GM12878 (cell line): ENCODE measurements around the gene SNED1. TPM values are rescaled to one million over a fixed set of nuclear protein-coding genes. Genes with fewer than 3 reads are reported as not detected.

Experiments
- ATAC-seq: fragments of 200-7000 bp; cut with Tn5 transposase; 3 replicates; pipeline ENCODE4 v1.9.1; 2020; ENCODE audit warnings: mild to moderate bottlenecking, moderate library complexity
- BruUV-seq: library from RNA; stranded (reverse); fragments of 400-500 nt; replicated peaks from 2 replicates; lab custom pipeline; 2021; lab: Mats Ljungman, UMichigan
- CTCF ChIA-PET: fragments of 300-600 bp; sonication (Branson Sonifier 250); formaldehyde crosslinking; extraction: SDS; loops from one replicate; lab custom pipeline; 2021; ENCODE audit warnings: inconsistent platforms; lab: Yijun Ruan, JAX
- POLR2A ChIA-PET: fragments of 350-600 bp; formaldehyde crosslinking; extraction: SDS; loops from one replicate; lab custom pipeline; 2021; ENCODE audit warnings: inconsistent platforms; lab: Charles Lee
- RAD21 ChIA-PET: fragments of 300-600 bp; sonication (Branson Sonifier 250); formaldehyde crosslinking; loops from one replicate; lab custom pipeline; 2023; ENCODE audit warnings: antibody characterized with exemption; ENCODE audit not compliant: unreplicated experiment; lab: Charles Lee
- SMC1A ChIA-PET: fragments of 300-600 bp; sonication (Branson Sonifier 250); formaldehyde crosslinking; loops from one replicate; lab custom pipeline; 2023; ENCODE audit not compliant: unreplicated experiment, uncharacterized antibody; lab: Charles Lee
- DNase-seq: peaks from one replicate; pipeline ENCODE4 v3.0.0-alpha.2; 2011; ENCODE audit warnings: low read depth, low spot score
- FAIRE-seq: peaks from 3 replicates; lab custom pipeline; 2011; peaks lifted over from hg19 to GRCh38; lab: Jason Lieb, UNC
- H2AFZ ChIP-seq: 2 replicates; pipeline ENCODE4 v1.6.0; 2011; ENCODE audit warnings: low read depth, low read length, control low read depth; ENCODE audit not compliant: control insufficient read depth
- H3K27ac ChIP-seq: 2 replicates; pipeline ENCODE4 v1.5.1; 2011; ENCODE audit warnings: control low read depth; ENCODE audit not compliant: control insufficient read depth, insufficient read depth
- H3K27me3 ChIP-seq, 2 experiments: replicated peaks in 1 of 2; 2 replicates each; pipeline versions ENCODE4 v1.6.0 to v1.6.1; 2011; ENCODE audit warnings: low read length in 1 of 2; ENCODE audit not compliant: control insufficient read depth in 2 of 2, insufficient read depth in 2 of 2
- H3K36me3 ChIP-seq, 2 experiments: 2 replicates each; pipeline ENCODE4 v1.5.1; 2011; ENCODE audit warnings: low read length in 1 of 2; ENCODE audit not compliant: control insufficient read depth in 2 of 2, insufficient read depth in 2 of 2
- H3K4me1 ChIP-seq: 2 replicates; pipeline ENCODE4 v1.6.1; 2011; ENCODE audit warnings: mild to moderate bottlenecking, low read length, moderate library complexity, mixed read lengths; ENCODE audit not compliant: control insufficient read depth, insufficient read depth
- H3K4me2 ChIP-seq: 2 replicates; pipeline ENCODE4 v1.6.0; 2011; ENCODE audit warnings: control low read depth; ENCODE audit not compliant: control insufficient read depth, insufficient read depth
- H3K4me3 ChIP-seq: fragments of 200-600 bp; sonication (generic); 2 replicates; pipeline ENCODE4 v1.5.1; 2016
- H3K79me2 ChIP-seq: 2 replicates; pipeline ENCODE4 v1.6.0; 2011; ENCODE audit warnings: low read length; ENCODE audit not compliant: control insufficient read depth, insufficient read depth
- H3K9ac ChIP-seq: 2 replicates; pipeline ENCODE4 v1.8.0; 2011; ENCODE audit warnings: low read length, control low read depth, mixed read lengths; ENCODE audit not compliant: control insufficient read depth, insufficient read depth
- H3K9me3 ChIP-seq: replicated peaks from 3 replicates; pipeline ENCODE4 v1.5.1; 2011; ENCODE audit warnings: mild to moderate bottlenecking, low read length; ENCODE audit not compliant: control insufficient read depth, insufficient read depth
- H4K20me1 ChIP-seq: 2 replicates; pipeline ENCODE4 v1.6.0; 2011; ENCODE audit not compliant: control insufficient read depth, insufficient read depth
- ATF7 ChIP-seq: fragments of 450-650 bp; IDR thresholded peaks from 2 replicates; pipeline ENCODE4 v1.6.1; 2016; ENCODE audit warnings: low read depth, mild to moderate bottlenecking
- CBX5 ChIP-seq: sonication (generic); IDR thresholded peaks from 2 replicates; pipeline ENCODE4 v1.6.1; 2016; ENCODE audit warnings: low read depth, moderate library complexity, mild to moderate bottlenecking, inconsistent platforms
- CEBPB ChIP-seq, 2 experiments: fragments of 150-350 bp in 1 of 2; IDR thresholded peaks; 2 replicates each; pipeline ENCODE4 v1.6.1; 2012 to 2014; ENCODE audit warnings: low read depth in 2 of 2, low read length in 2 of 2, borderline replicate concordance in 1 of 2, inconsistent platforms in 1 of 2
- NFXL1 ChIP-seq: fragments of 450-650 bp; IDR thresholded peaks from 2 replicates; pipeline ENCODE4 v1.6.1; 2017; ENCODE audit warnings: antibody characterized with exemption, mild to moderate bottlenecking, borderline replicate concordance
- POLR2A ChIP-seq: IDR thresholded peaks from 2 replicates; pipeline ENCODE4 v1.6.1; 2011; ENCODE audit warnings: low read depth, mild to moderate bottlenecking, low read length
- RB1 ChIP-seq: fragments of 450-650 bp; formaldehyde crosslinking; IDR thresholded peaks from 2 replicates; pipeline ENCODE4 v1.6.1; 2017; ENCODE audit warnings: mild to moderate bottlenecking, borderline replicate concordance
- SP1 ChIP-seq: IDR thresholded peaks from one replicate; pipeline ENCODE4 v1.6.1; 2011; ENCODE audit warnings: low read depth, low read length
- WGBS: methylation state at CpG from one replicate; pipeline ENCODE4 v1.1.6; 2016; ENCODE audit warnings: low lambda C conversion rate; ENCODE audit not compliant: insufficient replicate concordance, insufficient coverage; ENCODE audit errors: missing lambda C conversion rate; 5-methylcytosine and 5-hydroxymethylcytosine counted together
- in situ Hi-C: fragments of 300-500 bp; cut with MboI; formaldehyde crosslinking; loops from 9 replicates; pipeline ENCODE4 v1.14.3; 2018; ENCODE audit warnings: mixed read lengths
- intact Hi-C: fragments of 100-400 bp; cut with micrococcal nuclease; formaldehyde crosslinking; loops from one replicate; pipeline ENCODE4 v1.14.2; 2022; ENCODE audit not compliant: unreplicated experiment
- polyA plus RNA-seq, 11 experiments: library from polyadenylated mRNA; depleted of rRNA in 4 of 11; unstranded in 6 of 11; stranded (reverse) in 5 of 11; fragments of >200 nt; fragmentation: Nextera tagmentation in 4 of 11; fragmentation: Illumina TruSeq in 1 of 11; extraction: Ambion mirVana in 4 of 11; extraction: Trizol in 1 of 11; gene quantifications; 1 replicate in 1 of 11; 2 replicates in 10 of 11; pipeline versions ENCODE4 v1.2.1 to v1.2.3, GENCODE V29; 2011 to 2016; ENCODE audit warnings: inconsistent platforms in 2 of 11, missing spikeins in 2 of 11, low read depth in 1 of 11
- total RNA-seq, 4 experiments: library from RNA; depleted of rRNA in 3 of 4; stranded (reverse); fragments of >200 nt in 3 of 4; fragmentation: Illumina TruSeq in 1 of 4; extraction: Trizol in 1 of 4; gene quantifications; 2 replicates each; pipeline versions ENCODE4 v1.2.1 to v1.2.3, GENCODE V29; 2013 to 2021
- TF ChIP-seq, protein P1 (sequence below): fragments of 450-650 bp; IDR thresholded peaks from 2 replicates; pipeline ENCODE4 v1.6.1; 2017; ENCODE audit warnings: antibody characterized with exemption, mild to moderate bottlenecking, moderate library complexity
- TF ChIP-seq, protein P2 (sequence below): IDR thresholded peaks from 2 replicates; pipeline ENCODE4 v1.6.1; 2011; ENCODE audit warnings: borderline replicate concordance, low read depth, mild to moderate bottlenecking, moderate library complexity, low read length; ENCODE audit not compliant: insufficient read depth, poor library complexity, severe bottlenecking

SNED1 gene
- total and polyA plus RNA-seq, 10 of the 15 experiments (the other 5 are each of a cell fraction or from before 2014, with no cell fraction given) = 0.05 to 8.4 (median 3.0) TPM

DNA sequence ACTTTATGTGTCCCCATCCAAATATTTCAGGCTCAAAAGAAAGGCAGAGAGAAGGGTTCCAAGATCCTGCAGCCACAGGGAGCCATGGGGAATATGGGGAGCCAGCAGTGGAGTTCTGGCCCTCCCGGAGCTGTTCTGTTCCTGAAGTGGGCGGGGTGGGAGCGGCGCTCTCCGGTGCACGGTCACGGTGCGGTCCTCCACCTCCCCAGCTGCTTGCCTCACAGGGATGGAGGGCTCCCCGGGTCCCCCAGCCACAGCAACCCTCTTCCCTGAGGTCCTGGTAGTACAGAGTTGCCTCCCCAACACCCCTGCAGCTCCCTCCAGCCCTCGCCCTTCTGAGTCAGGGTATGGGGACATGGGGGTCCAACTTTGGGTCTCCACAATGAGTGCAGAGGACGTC is 26.2 kb upstream of the SNED1 start (continued):
- TF ChIP-seq, protein P1, sequence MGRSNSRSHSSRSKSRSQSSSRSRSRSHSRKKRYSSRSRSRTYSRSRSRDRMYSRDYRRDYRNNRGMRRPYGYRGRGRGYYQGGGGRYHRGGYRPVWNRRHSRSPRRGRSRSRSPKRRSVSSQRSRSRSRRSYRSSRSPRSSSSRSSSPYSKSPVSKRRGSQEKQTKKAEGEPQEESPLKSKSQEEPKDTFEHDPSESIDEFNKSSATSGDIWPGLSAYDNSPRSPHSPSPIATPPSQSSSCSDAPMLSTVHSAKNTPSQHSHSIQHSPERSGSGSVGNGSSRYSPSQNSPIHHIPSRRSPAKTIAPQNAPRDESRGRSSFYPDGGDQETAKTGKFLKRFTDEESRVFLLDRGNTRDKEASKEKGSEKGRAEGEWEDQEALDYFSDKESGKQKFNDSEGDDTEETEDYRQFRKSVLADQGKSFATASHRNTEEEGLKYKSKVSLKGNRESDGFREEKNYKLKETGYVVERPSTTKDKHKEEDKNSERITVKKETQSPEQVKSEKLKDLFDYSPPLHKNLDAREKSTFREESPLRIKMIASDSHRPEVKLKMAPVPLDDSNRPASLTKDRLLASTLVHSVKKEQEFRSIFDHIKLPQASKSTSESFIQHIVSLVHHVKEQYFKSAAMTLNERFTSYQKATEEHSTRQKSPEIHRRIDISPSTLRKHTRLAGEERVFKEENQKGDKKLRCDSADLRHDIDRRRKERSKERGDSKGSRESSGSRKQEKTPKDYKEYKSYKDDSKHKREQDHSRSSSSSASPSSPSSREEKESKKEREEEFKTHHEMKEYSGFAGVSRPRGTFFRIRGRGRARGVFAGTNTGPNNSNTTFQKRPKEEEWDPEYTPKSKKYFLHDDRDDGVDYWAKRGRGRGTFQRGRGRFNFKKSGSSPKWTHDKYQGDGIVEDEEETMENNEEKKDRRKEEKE = no peak
- TF ChIP-seq, protein P2, sequence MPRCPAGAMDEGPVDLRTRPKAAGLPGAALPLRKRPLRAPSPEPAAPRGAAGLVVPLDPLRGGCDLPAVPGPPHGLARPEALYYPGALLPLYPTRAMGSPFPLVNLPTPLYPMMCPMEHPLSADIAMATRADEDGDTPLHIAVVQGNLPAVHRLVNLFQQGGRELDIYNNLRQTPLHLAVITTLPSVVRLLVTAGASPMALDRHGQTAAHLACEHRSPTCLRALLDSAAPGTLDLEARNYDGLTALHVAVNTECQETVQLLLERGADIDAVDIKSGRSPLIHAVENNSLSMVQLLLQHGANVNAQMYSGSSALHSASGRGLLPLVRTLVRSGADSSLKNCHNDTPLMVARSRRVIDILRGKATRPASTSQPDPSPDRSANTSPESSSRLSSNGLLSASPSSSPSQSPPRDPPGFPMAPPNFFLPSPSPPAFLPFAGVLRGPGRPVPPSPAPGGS = no peak
- TF ChIP-seq, all 136 proteins: peak for 0

DNA sequence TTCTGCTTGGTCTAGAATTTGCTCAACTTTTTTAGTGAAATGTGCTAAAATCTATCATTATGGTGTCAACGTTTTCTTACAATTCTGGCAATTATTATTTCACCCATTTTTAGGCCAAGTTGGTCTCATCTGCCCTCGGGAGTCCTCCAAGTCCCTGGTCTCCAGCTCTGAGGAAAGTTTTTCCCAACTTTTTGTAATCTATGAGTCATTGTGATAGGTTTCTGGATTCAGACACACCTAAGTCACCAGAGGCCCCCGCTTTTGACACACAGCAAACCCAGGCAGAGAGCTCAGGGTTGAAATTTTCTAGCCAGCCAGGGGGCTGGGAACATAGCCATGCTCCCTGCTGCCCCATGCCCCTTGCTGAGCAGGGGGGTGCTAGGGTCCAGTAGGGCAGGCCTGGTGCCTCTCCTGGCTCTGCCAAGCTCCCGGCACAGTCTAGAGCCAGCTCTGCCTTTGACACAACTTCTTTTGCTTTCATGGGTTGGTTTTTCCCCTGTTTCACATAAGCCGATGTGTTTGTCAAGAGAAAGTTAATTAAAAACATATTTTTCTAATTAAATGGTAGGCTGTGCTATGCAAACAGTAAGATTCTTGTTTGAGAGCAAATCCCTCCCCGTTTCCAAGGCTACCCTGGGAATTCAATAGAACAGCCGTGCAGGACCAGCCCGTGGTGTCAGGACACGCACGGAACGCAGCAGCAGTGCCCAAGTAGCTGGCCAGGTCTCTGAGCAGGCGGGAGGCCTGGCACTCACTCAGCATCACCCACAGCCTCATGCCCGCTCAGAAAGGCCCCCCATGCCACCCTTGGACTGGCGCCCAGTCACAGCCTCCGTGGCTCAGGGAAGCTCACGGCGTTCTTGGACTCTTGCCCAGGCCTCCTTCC is 25.5 kb upstream of the SNED1 start:
- no peak for ATAC-seq
- BruUV-seq = no TSS peak
- H3K4me3 ChIP-seq = no peak overlapping the region
- H3K9ac ChIP-seq = no peak overlapping the region
- no peak overlapping the region for H2AFZ ChIP-seq
- no peak overlapping the region for H3K27ac ChIP-seq
- H3K27me3 ChIP-seq = no peaks in the 10 kb centered on the region; a peak in 1 of 4 replicates
- intact Hi-C loops (no loop called here), in situ Hi-C loops (no loop called here)
- H4K20me1 ChIP-seq = no peaks in the 10 kb centered on the region
- DNase-seq = no peak
- H3K4me1 ChIP-seq = no peaks in the 10 kb centered on the region
- H3K4me2 ChIP-seq = no peak overlapping the region
- FAIRE-seq = no peak
- no peaks in the 10 kb centered on the region for H3K36me3 ChIP-seq
- no peaks in the 10 kb centered on the region for H3K79me2 ChIP-seq
- 30% methylated on average over 17 of the region's 17 CpGs for WGBS
- POLR2A ChIA-PET = no interaction called here
- no peaks in the 10 kb centered on the region for H3K9me3 ChIP-seq
- CTCF ChIA-PET = interaction anchor here (1.1 kb wide), 1 partner anchor 11 kb away, joined by 4 read pairs; no protein-coding TSS in a partner anchor
- SMC1A ChIA-PET = interaction anchor here (0.6 kb wide), 1 partner anchor 554 kb away, joined by 3 read pairs; no protein-coding TSS in a partner anchor
- RAD21 ChIA-PET = no interaction called here
- no peak for TF ChIP-seq POLR2A
- no peak for TF ChIP-seq CBX5
- no peak for TF ChIP-seq ATF7
- no peak for TF ChIP-seq RB1
- no peak for TF ChIP-seq NFXL1
- TF ChIP-seq CEBPB (IDR thresholded peaks at IDR 0.05; ENCODE audit: borderline replicate concordance in 1 of 2, low read depth in 2 of 2, low read length in 2 of 2) = no peak
- no peak for TF ChIP-seq SP1
